ENCODE results near the gene KCNIP4. TPM values are rescaled to one million over a fixed set of nuclear protein-coding genes. Genes with fewer than 3 reads are reported as not detected.

The KCNIP4 gene
- polyA plus RNA-seq, 1 donor (not counting 4 experiments of a cell fraction or from before 2014, with no cell fraction given): 0.07 TPM

GRCh38 chr4:20832826-20833225 is 1115.7 kb downstream of the KCNIP4 start:
- Histone ChIP-seq H3K36me3 (ENCODE audit: control insufficient read depth in 2 of 2, extremely low read depth in 1 of 2, insufficient read depth in 2 of 2, low read length in 2 of 2) (no peaks in the 10 kb centered on the region), H3K79me2 (ENCODE audit: control insufficient read depth, insufficient read depth, low read length) (no peaks in the 10 kb centered on the region), H3K9me1 (ENCODE audit: control insufficient read depth, extremely low read depth, insufficient read depth, low read length) (no peaks in the 10 kb centered on the region), H3K9me3 (ENCODE audit: control insufficient read depth, low read depth, low read length) (no peaks in the 10 kb centered on the region), H3K4me2 (ENCODE audit: control insufficient read depth, extremely low read depth, insufficient read depth, low read depth, low read length) (no peak overlapping the region), H3K4me1 (ENCODE audit: control insufficient read depth, extremely low read depth, insufficient read depth, low read length) (peaks cover 5% of the 10 kb centered on the region), H3K27me3 (ENCODE audit: control insufficient read depth, extremely low read depth, insufficient read depth, low read length) (no peaks in the 10 kb centered on the region), H3K4me3 (ENCODE audit: control insufficient read depth in 2 of 3, extremely low read depth in 1 of 3, insufficient read depth in 2 of 3, low read depth in 1 of 3, low read length in 3 of 3) (no peak overlapping the region), H4K20me1 (ENCODE audit: control insufficient read depth, extremely low read depth, insufficient read depth, low read length) (no peaks in the 10 kb centered on the region), H2AFZ (ENCODE audit: control insufficient read depth, low read length) (no peak overlapping the region), H3K27ac (ENCODE audit: control insufficient read depth, insufficient read depth, low read length) (no peak overlapping the region), H3K9ac (ENCODE audit: control insufficient read depth, extremely low read depth, insufficient read depth, low read length) (no peak overlapping the region)
- TF ChIP-seq CTCF (optimal IDR thresholded peaks at IDR 0.05 in 1 of 3, IDR thresholded peaks at IDR 0.05 in 1 of 3, conservative IDR thresholded peaks at IDR 0.05 in 1 of 3; ENCODE audit: extremely low read depth in 1 of 3, insufficient read depth in 2 of 3, low read length in 3 of 3): no peak
- TF ChIP-seq EZH2 (IDR thresholded peaks at IDR 0.05; ENCODE audit: low read length): no peak
- FAIRE-seq (no peak), DNase-seq (ENCODE audit: low read depth, low spot score) (no peak)
- dilution Hi-C loops (cut with MboI; ENCODE audit: extremely low pct_ligation_motif_present, low sequenced_read_pairs): no loop called here

DNA sequence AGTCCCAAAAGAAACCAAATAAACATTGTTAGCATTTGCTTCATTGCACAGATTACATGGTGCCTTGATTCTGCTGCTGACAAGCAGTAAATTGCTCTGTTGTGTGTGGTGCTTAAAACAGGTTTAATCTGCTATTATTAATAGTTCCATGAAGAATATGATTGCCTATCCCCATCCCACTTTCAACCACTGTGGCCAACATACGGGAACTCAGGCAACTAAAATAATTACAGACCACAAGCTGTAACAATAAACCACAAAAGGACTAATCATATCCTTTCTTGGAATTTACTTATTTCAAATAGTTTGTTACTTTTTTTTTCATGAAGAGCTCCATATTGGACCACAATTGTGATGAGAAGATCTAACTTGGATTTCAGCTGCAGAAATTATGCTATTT is 1116.8 kb downstream of the KCNIP4 start:
- TF ChIP-seq CTCF (optimal IDR thresholded peaks at IDR 0.05 in 1 of 3, IDR thresholded peaks at IDR 0.05 in 1 of 3, conservative IDR thresholded peaks at IDR 0.05 in 1 of 3; ENCODE audit: extremely low read depth in 1 of 3, insufficient read depth in 2 of 3, low read length in 3 of 3): no peak
- TF ChIP-seq EZH2 (IDR thresholded peaks at IDR 0.05; ENCODE audit: low read length): no peak
- Histone ChIP-seq H3K4me3 (ENCODE audit: control insufficient read depth in 2 of 3, extremely low read depth in 1 of 3, insufficient read depth in 2 of 3, low read depth in 1 of 3, low read length in 3 of 3) (no peak overlapping the region), H3K4me2 (ENCODE audit: control insufficient read depth, extremely low read depth, insufficient read depth, low read depth, low read length) (no peak overlapping the region), H3K4me1 (ENCODE audit: control insufficient read depth, extremely low read depth, insufficient read depth, low read length) (peaks cover 5% of the 10 kb centered on the region), H3K9me1 (ENCODE audit: control insufficient read depth, extremely low read depth, insufficient read depth, low read length) (no peaks in the 10 kb centered on the region), H3K27me3 (ENCODE audit: control insufficient read depth, extremely low read depth, insufficient read depth, low read length) (no peaks in the 10 kb centered on the region), H3K9me3 (ENCODE audit: control insufficient read depth, low read depth, low read length) (no peaks in the 10 kb centered on the region), H3K79me2 (ENCODE audit: control insufficient read depth, insufficient read depth, low read length) (no peaks in the 10 kb centered on the region), H3K27ac (ENCODE audit: control insufficient read depth, insufficient read depth, low read length) (no peak overlapping the region), H3K9ac (ENCODE audit: control insufficient read depth, extremely low read depth, insufficient read depth, low read length) (no peak overlapping the region), H3K36me3 (ENCODE audit: control insufficient read depth in 2 of 2, extremely low read depth in 1 of 2, insufficient read depth in 2 of 2, low read length in 2 of 2) (no peaks in the 10 kb centered on the region), H4K20me1 (ENCODE audit: control insufficient read depth, extremely low read depth, insufficient read depth, low read length) (no peaks in the 10 kb centered on the region), H2AFZ (ENCODE audit: control insufficient read depth, low read length) (no peak overlapping the region)
- FAIRE-seq (no peak), DNase-seq (ENCODE audit: low read depth, low spot score) (no peak)
- dilution Hi-C loops (cut with MboI; ENCODE audit: extremely low pct_ligation_motif_present, low sequenced_read_pairs): no loop called here

All from keratinocyte (primary cell).